ENCODE measurements around the gene UBE2E2. TPM values are rescaled to one million over a fixed set of nuclear protein-coding genes. Genes with fewer than 3 reads are reported as not detected.

Gene UBE2E2
- total RNA-seq, 1 donor, result 41.5 TPM

- TF ChIP-seq CTCF (IDR thresholded peaks at IDR 0.05; ENCODE audit: insufficient read depth, low read depth, low read length), result no peak
- no peak for DNase-seq (ENCODE audit: low read depth)
- H3K4me3 ChIP-seq (ENCODE audit: low read depth, low read length), result no peak overlapping the region
These were observed 278.0 kb downstream of the UBE2E2 start for GRCh38 chr3:23481011-23481615.

DNA sequence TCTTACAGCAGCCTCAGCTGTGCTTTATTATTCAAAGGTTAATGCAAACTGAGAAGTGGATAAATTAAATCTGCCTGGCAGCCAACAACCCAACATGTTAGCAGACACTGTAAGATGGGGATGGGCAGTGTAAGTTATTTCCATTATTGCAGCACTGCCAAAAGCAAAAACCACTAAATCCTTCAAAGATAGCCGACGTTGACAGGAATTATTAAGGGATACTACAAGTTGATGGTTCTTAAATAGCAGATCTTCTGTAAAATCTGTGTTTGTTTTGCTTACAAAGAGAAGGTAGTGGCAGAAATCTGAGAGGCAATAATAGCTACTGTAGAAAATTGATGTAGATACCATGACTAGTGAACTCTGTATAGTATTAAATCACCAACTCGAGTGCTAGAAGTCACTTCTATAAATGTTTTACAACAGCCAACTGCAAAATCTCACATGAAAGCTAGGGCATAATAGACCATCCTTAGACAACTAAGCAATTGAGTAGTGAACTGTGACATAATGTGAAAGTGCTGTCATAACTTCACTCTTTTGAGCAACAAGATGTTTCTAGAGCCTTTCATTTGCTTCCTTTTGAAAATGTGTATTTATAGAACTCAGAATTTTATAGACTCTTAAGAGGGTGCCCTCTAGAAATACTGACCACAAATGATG is 278.6 kb downstream of the UBE2E2 start:
- H3K4me3 ChIP-seq (ENCODE audit: low read depth, low read length), result no peak overlapping the region
- peak; percentile 10 for DNase-seq (ENCODE audit: low read depth)
- TF ChIP-seq CTCF (IDR thresholded peaks at IDR 0.05; ENCODE audit: insufficient read depth, low read depth, low read length), result no peak

DNA sequence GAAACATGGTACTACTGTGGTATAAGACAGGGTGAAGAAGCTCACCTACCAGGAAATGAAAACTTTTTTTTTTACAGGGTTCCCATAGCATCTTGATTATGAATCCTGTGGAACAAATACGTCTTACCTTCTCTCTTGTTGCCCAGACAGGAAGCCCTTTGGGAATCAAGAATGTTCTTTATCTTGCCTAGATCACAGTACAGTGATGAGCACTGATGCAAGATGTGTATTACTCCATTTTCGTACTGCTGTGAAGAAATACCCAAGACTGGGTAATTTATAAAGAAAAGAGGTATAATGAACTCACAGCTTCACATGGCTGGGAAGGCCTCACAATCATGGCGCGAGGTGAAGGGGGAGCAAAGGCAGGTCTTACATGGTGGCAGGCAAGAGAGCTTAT is 281.3 kb downstream of the UBE2E2 start:
- TF ChIP-seq CTCF (IDR thresholded peaks at IDR 0.05; ENCODE audit: insufficient read depth, low read depth, low read length), result no peak
- DNase-seq (ENCODE audit: low read depth), result no peak
- H3K4me3 ChIP-seq (ENCODE audit: low read depth, low read length), result no peak overlapping the region

- no peak overlapping the region for H3K4me3 ChIP-seq (ENCODE audit: low read depth, low read length)
- DNase-seq (ENCODE audit: low read depth), result no peak
- TF ChIP-seq CTCF (IDR thresholded peaks at IDR 0.05; ENCODE audit: insufficient read depth, low read depth, low read length), result no peak
These were observed 282.8 kb downstream of the UBE2E2 start for GRCh38 chr3:23485922-23486321.

DNA sequence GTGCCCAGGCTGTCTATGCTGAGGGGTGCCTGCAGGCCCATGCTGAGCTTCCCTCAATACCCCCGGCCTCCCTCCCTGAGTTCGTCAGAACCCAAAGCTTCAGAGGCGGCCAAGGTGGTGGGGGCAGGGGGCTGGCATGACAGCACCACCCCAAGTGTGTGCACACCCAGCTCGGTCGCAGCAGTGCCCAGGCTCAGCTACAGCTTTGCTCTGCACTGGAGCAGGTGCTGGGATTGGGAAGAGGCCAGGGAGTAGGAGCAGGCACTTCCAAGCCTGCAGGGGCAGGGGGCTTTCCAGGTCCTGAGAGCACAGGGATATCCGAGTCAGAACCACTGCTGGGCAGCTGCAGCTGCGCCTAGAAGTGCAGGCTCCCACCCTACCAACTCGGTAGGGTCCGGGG is 283.9 kb downstream of the UBE2E2 start:
- TF ChIP-seq CTCF (IDR thresholded peaks at IDR 0.05; ENCODE audit: insufficient read depth, low read depth, low read length), result no peak
- H3K4me3 ChIP-seq (ENCODE audit: low read depth, low read length), result no peak overlapping the region
- DNase-seq (ENCODE audit: low read depth), result no peak

DNA sequence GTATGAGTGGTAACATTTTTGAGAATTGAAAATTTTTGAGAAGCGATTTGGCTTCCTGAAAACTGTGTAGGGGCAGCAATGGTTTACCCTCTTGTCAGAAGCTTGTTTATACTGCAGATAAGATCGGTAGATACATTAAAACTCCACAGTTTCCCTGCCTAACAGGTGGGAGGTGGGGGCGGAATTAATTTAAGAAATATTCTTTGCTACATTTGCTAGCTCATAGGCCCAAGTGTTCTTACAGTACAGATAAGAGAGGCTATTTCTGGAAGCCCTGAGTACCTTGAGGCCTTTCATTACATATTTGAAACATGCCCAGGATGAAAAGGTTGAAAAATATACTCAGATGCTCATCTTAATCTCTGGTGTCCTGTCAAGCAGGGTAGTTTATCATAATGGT is 285.5 kb downstream of the UBE2E2 start:
- TF ChIP-seq CTCF (IDR thresholded peaks at IDR 0.05; ENCODE audit: insufficient read depth, low read depth, low read length), result no peak
- no peak for DNase-seq (ENCODE audit: low read depth)
- no peak overlapping the region for H3K4me3 ChIP-seq (ENCODE audit: low read depth, low read length)

All from fibroblast of villous mesenchyme (primary cell).